Muscle of back (tissue), 11 donors: ENCODE data around the gene RABEP1. TPM values are rescaled to one million over a fixed set of nuclear protein-coding genes. Genes with fewer than 3 reads are reported as not detected.

Experiments used
- DNase-seq, 3 donors: peaks; one replicate each; pipeline versions ENCODE4 v3.0.0 to v3.0.0-alpha.2; 2013
- polyA plus RNA-seq, 10 donors: library from polyadenylated mRNA; unstranded; fragments of 120-200 nt; gene quantifications; one replicate each; pipeline ENCODE4 v1.2.1, GENCODE V29; 2013; ENCODE audit not compliant: insufficient read length in 10 of 10

Gene RABEP1
- polyA plus RNA-seq, 10 donors, result 45.4 to 75.4 (median 55.1) TPM

DNA sequence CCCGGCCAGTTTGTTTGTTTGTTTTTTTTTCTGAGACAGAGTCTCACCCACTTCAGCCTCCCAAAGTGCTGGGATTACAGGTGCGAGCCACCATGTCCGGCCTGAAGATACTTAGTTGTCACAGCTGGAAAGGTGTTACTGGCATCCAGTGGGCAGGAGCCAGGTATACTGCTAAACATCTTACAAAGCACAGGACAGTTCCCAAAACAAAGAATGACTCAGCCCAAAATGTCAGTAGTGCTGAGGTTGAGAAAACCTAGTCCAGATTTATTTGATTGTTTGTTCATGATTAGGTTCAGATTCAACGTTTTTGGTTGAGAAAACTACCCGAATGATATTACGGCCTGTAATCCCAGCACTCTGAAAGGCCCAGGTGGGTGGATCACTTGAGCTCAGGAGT, 18.6 kb upstream of the RABEP1 start:
- no peak for DNase-seq

GRCh38 chr17:5264893-5265292, 17.2 kb upstream of the RABEP1 start:
- no peak for DNase-seq

DNA sequence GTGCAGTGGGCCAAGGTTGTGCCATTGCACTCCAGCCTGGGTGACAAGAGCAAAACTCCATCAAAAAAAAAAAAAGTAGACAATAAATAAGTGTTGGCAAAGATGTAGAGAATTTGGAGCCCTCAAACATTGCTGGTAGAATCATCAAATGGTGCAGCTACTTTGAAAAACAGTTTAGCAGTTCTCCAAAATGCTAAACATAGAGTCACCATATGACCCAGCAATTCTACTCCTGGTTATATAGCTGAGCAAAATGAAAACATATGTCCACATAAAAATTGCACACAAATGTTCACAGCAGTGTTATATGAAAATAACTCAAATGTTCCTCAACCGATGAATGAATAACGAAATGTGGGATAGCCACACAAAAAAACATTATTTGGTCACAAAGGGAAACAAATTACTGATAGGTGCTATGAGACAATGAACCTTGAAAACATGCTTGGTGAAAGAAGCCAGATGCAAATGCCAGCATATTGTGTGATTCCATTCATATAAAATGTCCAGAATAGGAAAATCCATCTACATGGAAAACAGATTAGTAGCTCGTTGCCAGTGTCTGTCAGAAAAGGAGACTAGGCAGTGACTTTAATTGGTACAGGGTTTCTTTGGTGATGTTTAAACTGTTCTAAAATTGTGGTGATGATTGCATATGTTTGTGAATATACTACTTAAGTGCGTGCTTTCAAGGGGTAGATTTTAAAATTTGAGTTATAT, 12.7 kb upstream of the RABEP1 start:
- DNase-seq, result peak in 1 of 3 donors; percentile 51

DNA sequence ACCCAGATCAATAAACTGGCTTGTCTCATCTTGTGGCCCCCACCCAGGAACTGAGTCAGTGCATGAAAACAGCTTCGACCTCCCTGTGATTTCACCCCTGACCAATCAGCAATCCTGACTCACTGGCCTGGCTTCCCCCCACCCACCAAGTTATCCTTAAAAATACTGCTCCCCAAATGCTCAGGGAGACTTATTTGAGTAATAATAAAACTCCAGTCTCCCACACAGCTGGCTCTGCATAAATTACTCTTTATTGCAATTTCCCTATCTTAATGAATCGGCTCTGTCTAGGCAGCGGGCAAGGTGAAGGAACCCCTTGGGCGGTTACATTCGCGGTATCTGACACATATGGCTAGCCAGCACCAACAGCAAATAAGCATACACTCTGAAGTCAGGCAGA, 9.8 kb upstream of the RABEP1 start:
- DNase-seq, result no peak

- peak in 1 of 3 donors; percentile 44 for DNase-seq
Measured at GRCh38 chr17:5282642-5283217, 646 bp downstream of the RABEP1 start.

DNA sequence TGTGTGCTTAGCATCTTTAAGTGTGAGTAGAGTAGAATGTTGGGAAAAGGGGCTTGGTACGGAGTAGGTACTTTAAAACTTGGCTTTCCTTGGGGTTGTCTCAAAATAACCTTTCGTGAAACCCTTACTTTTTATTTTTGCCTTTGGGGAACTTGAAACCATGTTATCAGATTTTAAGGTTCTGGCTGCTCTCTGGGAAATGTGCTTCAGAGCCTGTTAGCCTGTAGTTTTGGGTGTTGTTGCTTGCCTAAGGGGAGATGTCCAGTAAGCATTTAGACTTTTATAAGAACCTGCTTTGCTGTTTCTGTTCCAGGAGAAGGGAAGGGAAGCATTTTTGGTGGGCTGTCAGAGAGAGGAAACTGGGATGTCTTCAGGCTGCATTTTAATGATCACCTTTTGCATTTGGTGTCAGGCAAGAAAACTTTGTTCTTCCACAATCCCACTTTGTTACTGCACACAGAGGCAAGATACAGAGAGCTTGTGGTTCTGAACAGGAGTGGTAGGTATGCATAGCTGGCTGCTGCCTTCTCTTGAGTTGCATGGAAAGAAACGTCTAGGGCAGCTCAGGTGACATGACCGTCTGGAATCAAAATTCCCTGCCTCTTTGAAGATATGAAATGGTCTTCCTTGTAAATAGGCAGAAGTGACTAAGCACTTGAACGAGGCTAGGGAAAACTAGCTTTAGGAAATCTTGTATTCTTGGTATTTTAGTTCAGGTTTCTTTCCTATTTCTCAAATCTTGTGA, 1.7 kb downstream of the RABEP1 start:
- peak in 2 of 3 donors; percentile 8 for DNase-seq

DNA sequence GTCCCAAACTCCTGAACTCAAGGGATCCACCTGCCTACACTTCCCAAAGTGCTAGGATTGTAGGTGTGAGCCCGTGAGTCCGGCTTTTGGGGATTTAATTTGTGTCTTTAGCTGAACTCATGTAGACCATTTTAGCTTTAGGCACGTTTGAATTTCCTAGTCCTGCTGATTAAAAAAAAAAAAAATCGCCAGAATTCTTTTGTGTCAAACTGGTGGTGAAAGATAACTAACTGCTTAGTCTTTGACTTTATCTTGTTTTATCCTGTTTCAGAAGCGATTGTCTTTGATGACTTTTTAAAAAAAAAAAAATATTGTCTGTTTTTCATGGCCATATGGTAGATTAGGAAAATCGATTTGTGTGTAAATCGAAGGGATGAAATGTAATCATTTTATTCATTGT, 2.6 kb downstream of the RABEP1 start:
- DNase-seq, result no peak

- DNase-seq, result no peak
Measured at GRCh38 chr17:5286846-5287245, 4.8 kb downstream of the RABEP1 start.

DNA sequence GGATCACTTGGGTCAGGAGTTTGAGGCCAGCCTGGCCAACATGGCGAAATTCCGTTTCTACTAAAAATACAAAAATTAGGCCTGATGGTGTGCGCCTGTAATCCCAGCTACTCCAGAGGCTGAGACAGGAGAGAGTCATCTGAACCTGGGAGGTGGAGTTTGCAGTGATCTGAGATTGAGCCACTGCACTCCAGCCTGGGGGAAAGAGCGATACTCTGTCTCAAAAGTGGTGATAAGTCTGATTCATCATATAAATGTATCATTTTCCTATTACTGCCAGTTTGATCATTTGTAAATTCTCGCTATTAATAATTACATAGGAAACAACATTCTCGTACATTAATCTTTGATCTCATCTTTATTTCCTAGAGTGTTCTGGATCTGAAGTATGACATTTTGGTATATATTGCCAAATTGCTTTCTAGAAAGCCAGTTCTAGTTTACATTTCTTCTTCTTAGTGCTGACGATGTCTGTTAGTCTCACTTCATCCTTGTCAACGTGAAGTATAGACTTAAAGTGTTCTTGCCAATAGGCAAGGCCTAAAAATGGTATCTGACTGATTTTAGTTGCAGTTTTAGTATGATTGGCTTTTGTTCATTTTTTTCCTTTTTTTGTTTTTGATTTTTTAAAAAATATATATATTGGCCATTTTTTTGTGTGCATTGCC, 9.7 kb downstream of the RABEP1 start:
- DNase-seq, result no peak

GRCh38 chr17:5297245-5297644, 15.2 kb downstream of the RABEP1 start:
- DNase-seq, result no peak

GRCh38 chr17:5299383-5299782, 17.3 kb downstream of the RABEP1 start:
- DNase-seq, result no peak

DNA sequence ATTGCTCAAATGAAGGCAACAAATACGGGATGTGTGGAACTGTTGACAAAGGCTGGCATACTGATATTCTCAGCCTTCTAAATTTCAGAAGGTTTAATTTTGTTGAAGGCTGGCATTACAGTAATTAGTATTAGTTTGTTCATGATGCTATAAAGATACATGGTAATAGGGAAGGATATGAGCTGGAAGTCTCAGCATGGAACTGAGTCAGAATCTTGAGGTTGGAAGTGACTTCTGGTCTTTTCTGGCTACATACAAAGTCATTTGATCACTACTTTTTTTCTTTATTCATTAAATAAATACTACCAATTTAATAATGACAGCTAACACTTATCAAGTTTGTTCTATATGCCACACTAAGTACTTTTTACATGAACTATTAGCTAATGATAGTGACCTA, 22.6 kb downstream of the RABEP1 start:
- no peak for DNase-seq

DNA sequence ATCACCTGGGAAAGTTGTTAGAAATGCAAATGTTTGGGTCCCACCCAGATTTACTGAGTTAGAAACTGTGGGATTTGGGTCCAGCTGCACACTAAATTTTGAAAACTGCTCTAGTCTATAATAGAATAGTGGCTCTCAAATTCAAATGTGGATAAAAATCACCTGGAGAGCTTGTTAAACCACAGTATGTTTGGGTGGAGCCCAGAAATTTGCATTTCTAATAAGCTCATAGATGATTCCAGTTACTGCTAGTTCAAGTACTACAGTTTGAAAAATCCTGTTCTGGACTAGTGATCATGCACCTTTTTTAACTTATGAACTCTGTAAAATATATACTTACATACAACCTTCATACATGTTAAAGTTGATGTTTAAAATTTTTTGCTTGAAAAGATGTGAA, 27.8 kb downstream of the RABEP1 start:
- DNase-seq, result no peak

GRCh38 chr17:5325851-5326250, 43.8 kb downstream of the RABEP1 start:
- DNase-seq, result no peak

- no peak for DNase-seq
Measured at GRCh38 chr17:5329784-5330557, 47.9 kb downstream of the RABEP1 start.

- no peak for DNase-seq
Measured at GRCh38 chr17:5330981-5331380, 48.9 kb downstream of the RABEP1 start.

- no peak for DNase-seq
Measured at GRCh38 chr17:5331506-5331905, 49.4 kb downstream of the RABEP1 start.

DNA sequence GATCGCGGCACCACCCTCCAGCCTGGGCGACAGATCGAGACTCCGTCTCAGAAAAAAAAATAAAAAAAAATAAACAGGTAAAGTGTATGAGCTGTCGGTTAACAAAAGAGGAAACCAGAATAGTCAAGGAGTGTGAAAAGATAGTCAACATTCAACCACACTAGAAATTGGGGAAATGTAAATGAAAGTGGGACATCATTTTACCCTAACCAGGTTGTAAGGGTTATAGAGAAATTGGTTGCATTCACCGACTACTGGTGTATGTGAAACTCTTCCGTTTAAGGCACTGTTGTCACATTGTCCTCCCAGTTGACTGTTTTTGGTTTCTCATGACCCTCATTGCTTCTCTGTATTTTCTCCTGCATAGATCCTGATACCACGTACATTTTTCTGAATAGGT, 62.8 kb downstream of the RABEP1 start:
- DNase-seq, result no peak

DNA sequence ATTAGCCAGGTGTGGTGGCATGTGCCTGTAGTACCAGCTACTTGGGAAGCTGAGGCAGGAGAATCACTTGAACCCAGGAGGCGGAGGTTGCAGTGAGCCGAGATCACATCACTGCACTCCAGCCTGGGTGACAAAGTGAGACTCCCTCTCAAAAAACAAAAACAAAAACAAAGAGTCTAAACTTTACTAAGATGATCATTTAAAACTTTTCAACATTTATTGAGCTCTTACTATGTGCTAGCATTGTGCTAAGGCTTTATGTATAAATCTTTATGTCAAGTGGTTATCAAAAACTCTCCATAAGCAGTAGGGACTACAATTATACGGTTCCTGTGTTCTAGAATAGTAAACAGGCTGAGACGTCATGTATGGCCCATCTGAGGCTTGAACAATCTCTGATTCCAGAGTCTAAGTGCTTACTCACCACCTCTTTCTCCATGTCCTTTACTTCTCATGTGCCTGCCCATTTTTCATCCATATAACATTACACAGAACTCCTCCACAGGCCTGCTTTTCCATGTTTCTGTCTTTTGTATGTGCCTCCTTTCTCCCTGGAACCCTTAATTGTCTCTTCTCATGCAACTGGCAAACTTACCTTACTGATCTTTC, 70.7 kb downstream of the RABEP1 start:
- DNase-seq, result no peak

- DNase-seq, result no peak
Measured at GRCh38 chr17:5354310-5354709, 72.2 kb downstream of the RABEP1 start.

GRCh38 chr17:5354886-5355415, 72.9 kb downstream of the RABEP1 start:
- no peak for DNase-seq
